Measurements from ENCODE around the gene FZD4.

- TF ChIP-seq CTCF (IDR thresholded peaks at IDR 0.05) (no peak), POLR2A (IDR thresholded peaks at IDR 0.05) (no peak), POLR2AphosphoS5 (IDR thresholded peaks at IDR 0.05) (no peak), EP300 (IDR thresholded peaks at IDR 0.05) (no peak)
Measured at GRCh38 chr11:86930957-86931547, 24.1 kb downstream of the FZD4 start.
